ENCODE measurements around the gene TSPEAR. TPM values are rescaled to one million over a fixed set of nuclear protein-coding genes. Genes with fewer than 3 reads are reported as not detected.

TSPEAR gene
- not detected for total RNA-seq

- no peak for ATAC-seq
Measured at GRCh38 chr21:44711327-44712202, at the start of gene TSPEAR. TSPEAR (minus strand) TSS chr21:44711572; CDS start chr21:44711514, 58 bp downstream.

GRCh38 chr21:44760376-44760775, 49.0 kb upstream of the TSPEAR start:
- peak; percentile 36 for DNase-seq (ENCODE audit: low spot score)
- no peak for ATAC-seq

More at GRCh38 chr21:44711327-44712202, at the start of gene TSPEAR:
- DNase-seq (ENCODE audit: low spot score), result peak; percentile 38

- DNase-seq (ENCODE audit: low spot score) (peak; percentile 41), ATAC-seq (no peak)
Measured at GRCh38 chr21:44759628-44760285, 48.4 kb upstream of the TSPEAR start.

GRCh38 chr21:44758781-44759627, 47.6 kb upstream of the TSPEAR start:
- ATAC-seq, result no peak
- peak; percentile 35 for DNase-seq (ENCODE audit: low spot score)

- peak; percentile 27 for DNase-seq (ENCODE audit: low spot score)
- no peak for ATAC-seq
Measured at GRCh38 chr21:44758141-44758561, 46.8 kb upstream of the TSPEAR start.

- peak; percentile 21 for DNase-seq (ENCODE audit: low spot score)
- ATAC-seq, result no peak
Measured at GRCh38 chr21:44757731-44758130, 46.4 kb upstream of the TSPEAR start.

GRCh38 chr21:44756423-44757185, 45.2 kb upstream of the TSPEAR start:
- ATAC-seq, result no peak

GRCh38 chr21:44755227-44755626, 43.9 kb upstream of the TSPEAR start:
- no peak for ATAC-seq
- DNase-seq (ENCODE audit: low spot score), result no peak

More at GRCh38 chr21:44756423-44757185, 45.2 kb upstream of the TSPEAR start:
- DNase-seq (ENCODE audit: low spot score), result no peak

- ATAC-seq (no peak), DNase-seq (ENCODE audit: low spot score) (no peak)
Measured at GRCh38 chr21:44753357-44753756, 42.0 kb upstream of the TSPEAR start.

GRCh38 chr21:44752671-44753235, 41.4 kb upstream of the TSPEAR start:
- ATAC-seq, result no peak
- no peak for DNase-seq (ENCODE audit: low spot score)

GRCh38 chr21:44751799-44752636, 40.6 kb upstream of the TSPEAR start:
- ATAC-seq, result no peak

GRCh38 chr21:44751186-44751798, 39.9 kb upstream of the TSPEAR start:
- DNase-seq (ENCODE audit: low spot score) (no peak), ATAC-seq (no peak)

More at GRCh38 chr21:44751799-44752636, 40.6 kb upstream of the TSPEAR start:
- DNase-seq (ENCODE audit: low spot score), result no peak

GRCh38 chr21:44750675-44751025, 39.3 kb upstream of the TSPEAR start:
- DNase-seq (ENCODE audit: low spot score) (no peak), ATAC-seq (no peak)

GRCh38 chr21:44749759-44750674, 38.6 kb upstream of the TSPEAR start:
- ATAC-seq (no peak), DNase-seq (ENCODE audit: low spot score) (no peak)

GRCh38 chr21:44749116-44749758, 37.9 kb upstream of the TSPEAR start:
- ATAC-seq (no peak), DNase-seq (ENCODE audit: low spot score) (no peak)

GRCh38 chr21:44748621-44749020, 37.2 kb upstream of the TSPEAR start:
- ATAC-seq, result no peak
- no peak for DNase-seq (ENCODE audit: low spot score)

Data from left lobe of liver (tissue), 2 donors.